Measurements from ENCODE around the gene VTA1. TPM values are rescaled to one million over a fixed set of nuclear protein-coding genes. Genes with fewer than 3 reads are reported as not detected.

The VTA1 gene
- total and polyA plus RNA-seq, 2 donors (not counting 1 experiment from before 2014, with no cell fraction given), result 19.8 to 27.9 TPM

DNA sequence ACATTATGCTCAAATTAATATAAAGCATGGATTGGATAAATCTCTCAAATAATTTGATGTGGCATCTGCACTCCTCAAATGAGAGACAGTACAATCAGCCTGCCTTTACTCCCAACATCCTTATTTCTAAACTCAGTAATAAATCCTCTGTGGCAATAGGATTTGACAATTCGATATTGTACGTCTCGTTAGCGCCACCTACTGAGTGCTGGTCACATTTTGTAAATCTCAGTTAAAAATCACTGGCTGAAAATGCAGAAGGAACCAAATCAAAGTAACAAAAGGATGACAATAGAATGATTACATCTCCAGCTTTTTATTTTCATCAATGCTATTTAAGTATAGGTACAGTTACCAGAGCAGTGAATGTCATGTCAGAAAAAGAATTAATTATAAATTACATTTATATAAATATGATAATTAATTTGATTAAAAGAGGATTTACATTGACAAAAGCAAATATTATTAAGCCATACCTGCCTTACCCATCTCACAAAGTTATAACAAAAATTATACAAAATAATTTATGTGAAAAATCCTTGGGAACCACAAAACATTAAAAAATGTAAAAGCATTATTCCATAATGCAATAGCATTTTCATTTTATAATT is 34.5 kb upstream of the VTA1 start:
- no peak overlapping the region for H3K9ac ChIP-seq (ENCODE audit: low read length)
- Mint-ChIP-seq H3K4me1 (no peaks in the 10 kb centered on the region), H3K4me3 (no peak overlapping the region), H3K9me3 (ENCODE audit: insufficient read depth) (no peaks in the 10 kb centered on the region), H3K27ac (no peak overlapping the region), H3K27me3 (peaks cover 7% of the 10 kb centered on the region)
- no peaks in the 10 kb centered on the region for H3K36me3 ChIP-seq (replicated peaks in 1 of 2; ENCODE audit: control extremely low read depth in 1 of 2, control insufficient read depth in 1 of 2, extremely low read depth in 1 of 2, insufficient read depth in 2 of 2, low read length in 1 of 2)
- TF ChIP-seq EZH2 (IDR thresholded peaks at IDR 0.05; ENCODE audit: borderline replicate concordance, insufficient read depth, low read depth, low read length, poor library complexity, severe bottlenecking), result no peak
- TF ChIP-seq, protein P1, sequence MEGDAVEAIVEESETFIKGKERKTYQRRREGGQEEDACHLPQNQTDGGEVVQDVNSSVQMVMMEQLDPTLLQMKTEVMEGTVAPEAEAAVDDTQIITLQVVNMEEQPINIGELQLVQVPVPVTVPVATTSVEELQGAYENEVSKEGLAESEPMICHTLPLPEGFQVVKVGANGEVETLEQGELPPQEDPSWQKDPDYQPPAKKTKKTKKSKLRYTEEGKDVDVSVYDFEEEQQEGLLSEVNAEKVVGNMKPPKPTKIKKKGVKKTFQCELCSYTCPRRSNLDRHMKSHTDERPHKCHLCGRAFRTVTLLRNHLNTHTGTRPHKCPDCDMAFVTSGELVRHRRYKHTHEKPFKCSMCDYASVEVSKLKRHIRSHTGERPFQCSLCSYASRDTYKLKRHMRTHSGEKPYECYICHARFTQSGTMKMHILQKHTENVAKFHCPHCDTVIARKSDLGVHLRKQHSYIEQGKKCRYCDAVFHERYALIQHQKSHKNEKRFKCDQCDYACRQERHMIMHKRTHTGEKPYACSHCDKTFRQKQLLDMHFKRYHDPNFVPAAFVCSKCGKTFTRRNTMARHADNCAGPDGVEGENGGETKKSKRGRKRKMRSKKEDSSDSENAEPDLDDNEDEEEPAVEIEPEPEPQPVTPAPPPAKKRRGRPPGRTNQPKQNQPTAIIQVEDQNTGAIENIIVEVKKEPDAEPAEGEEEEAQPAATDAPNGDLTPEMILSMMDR (IDR thresholded peaks at IDR 0.05), result peak; percentile 95
- 0% methylated on average over 3 of the region's 4 CpGs for WGBS (ENCODE audit: insufficient coverage)
- CTCF ChIA-PET, result interaction anchor here (1.4 to 2.7 kb wide), 5 partner anchors 9 to 59 kb away, joined by 3 to 12 read pairs (median 4); no protein-coding TSS in a partner anchor
- H3K27me3 ChIP-seq (replicated peaks in 1 of 4; ENCODE audit: control extremely low read depth in 1 of 4, control insufficient read depth in 3 of 4, insufficient read depth in 4 of 4, low read length in 3 of 4), result no peaks in the 10 kb centered on the region
- intact Hi-C loops (cut with micrococcal nuclease), result loop anchor here (2.0 to 5.0 kb wide), 2 partner anchors 550 to 804 kb away; no protein-coding TSS in a partner anchor
- peak; percentile 58 for DNase-seq
- no peak for ATAC-seq (ENCODE audit: low read depth)
- no peaks in the 10 kb centered on the region for H3K9me3 ChIP-seq (ENCODE audit: control extremely low read depth in 1 of 3, control insufficient read depth in 2 of 3, insufficient read depth in 1 of 3, low read length in 2 of 3)
- no peaks in the 10 kb centered on the region for H3K4me1 ChIP-seq (ENCODE audit: control insufficient read depth in 2 of 2, insufficient read depth in 2 of 2, low read length in 2 of 2)
- no peak overlapping the region for H3K4me2 ChIP-seq (replicated peaks; ENCODE audit: low read depth, low read length, poor library complexity, severe bottlenecking)
- H3K4me3 ChIP-seq (ENCODE audit: control extremely low read depth in 1 of 5, extremely low read depth in 1 of 5, insufficient read depth in 1 of 5, low read depth in 2 of 5, low read length in 4 of 5), result no peak overlapping the region
- no peaks in the 10 kb centered on the region for H4K20me1 ChIP-seq (ENCODE audit: control insufficient read depth, insufficient read depth, low read length, poor library complexity, severe bottlenecking)
- no peak overlapping the region for H2AFZ ChIP-seq (ENCODE audit: insufficient read depth, low read depth, low read length, poor library complexity, severe bottlenecking)
- POLR2A ChIA-PET, result no interaction called here
- H3K27ac ChIP-seq (ENCODE audit: low read length in 2 of 2), result no peak overlapping the region
- H3K79me2 ChIP-seq (ENCODE audit: control insufficient read depth, insufficient read depth, low read length), result no peaks in the 10 kb centered on the region

- intact Hi-C loops (cut with micrococcal nuclease), result no loop called here
- H3K9ac ChIP-seq (ENCODE audit: low read length), result no peak overlapping the region
- TF ChIP-seq, protein P1 (IDR thresholded peaks at IDR 0.05), result no peak
- no peak for TF ChIP-seq EZH2 (IDR thresholded peaks at IDR 0.05; ENCODE audit: borderline replicate concordance, insufficient read depth, low read depth, low read length, poor library complexity, severe bottlenecking)
- Mint-ChIP-seq H3K27ac (no peak overlapping the region), H3K4me3 (no peak overlapping the region), H3K27me3 (peaks cover 18% of the 10 kb centered on the region), H3K9me3 (ENCODE audit: insufficient read depth) (no peaks in the 10 kb centered on the region), H3K4me1 (no peaks in the 10 kb centered on the region)
- CTCF ChIA-PET, result no interaction called here
- no CpG with 5 or more reads among the region's 2 CpGs for WGBS (ENCODE audit: insufficient coverage)
- H4K20me1 ChIP-seq (ENCODE audit: control insufficient read depth, insufficient read depth, low read length, poor library complexity, severe bottlenecking), result no peaks in the 10 kb centered on the region
- ATAC-seq (ENCODE audit: low read depth) (no peak), DNase-seq (no peak)
- peaks cover 0 to 5% (median 1%) of the 10 kb centered on the region in 4 experiments for H3K27me3 ChIP-seq (replicated peaks in 1 of 4; ENCODE audit: control extremely low read depth in 1 of 4, control insufficient read depth in 3 of 4, insufficient read depth in 4 of 4, low read length in 3 of 4)
- POLR2A ChIA-PET, result no interaction called here
- no peaks in the 10 kb centered on the region for H3K9me3 ChIP-seq (ENCODE audit: control extremely low read depth in 1 of 3, control insufficient read depth in 2 of 3, insufficient read depth in 1 of 3, low read length in 2 of 3)
- no peak overlapping the region for H3K27ac ChIP-seq (ENCODE audit: low read length in 2 of 2)
- H3K4me1 ChIP-seq (ENCODE audit: control insufficient read depth in 2 of 2, insufficient read depth in 2 of 2, low read length in 2 of 2), result no peaks in the 10 kb centered on the region
- no peak overlapping the region for H2AFZ ChIP-seq (ENCODE audit: insufficient read depth, low read depth, low read length, poor library complexity, severe bottlenecking)
- no peak overlapping the region for H3K4me2 ChIP-seq (replicated peaks; ENCODE audit: low read depth, low read length, poor library complexity, severe bottlenecking)
- H3K79me2 ChIP-seq (ENCODE audit: control insufficient read depth, insufficient read depth, low read length), result no peaks in the 10 kb centered on the region
- no peak overlapping the region for H3K4me3 ChIP-seq (ENCODE audit: control extremely low read depth in 1 of 5, extremely low read depth in 1 of 5, insufficient read depth in 1 of 5, low read depth in 2 of 5, low read length in 4 of 5)
- no peaks in the 10 kb centered on the region for H3K36me3 ChIP-seq (replicated peaks in 1 of 2; ENCODE audit: control extremely low read depth in 1 of 2, control insufficient read depth in 1 of 2, extremely low read depth in 1 of 2, insufficient read depth in 2 of 2, low read length in 1 of 2)
Measured at GRCh38 chr6:142117366-142117765, 29.7 kb upstream of the VTA1 start.
